Endodermal cell (in vitro differentiated cells): ENCODE measurements around the gene MTFR1L. TPM values are rescaled to one million over a fixed set of nuclear protein-coding genes. Genes with fewer than 3 reads are reported as not detected.

Experiments used
- DNase-seq: peaks from one replicate; pipeline ENCODE4 v3.0.0-alpha.2; 2017
- H3K27ac ChIP-seq: 2 replicates; pipeline ENCODE4 v1.5.1; 2013; ENCODE audit warnings: mild to moderate bottlenecking, low read depth, low read length, moderate library complexity
- H3K27me3 ChIP-seq: 2 replicates; pipeline ENCODE4 v1.6.1; 2013; ENCODE audit warnings: mild to moderate bottlenecking, low read length, moderate library complexity; ENCODE audit not compliant: insufficient read depth, control insufficient read depth, poor library complexity, severe bottlenecking
- H3K36me3 ChIP-seq: 2 replicates; pipeline ENCODE4 v1.7.0; 2013; ENCODE audit warnings: mild to moderate bottlenecking, low read length, moderate library complexity; ENCODE audit not compliant: control insufficient read depth, insufficient read depth
- H3K4me1 ChIP-seq: one replicate; pipeline ENCODE4 v1.7.0; 2013; ENCODE audit warnings: low read length; ENCODE audit not compliant: control insufficient read depth, insufficient read depth
- H3K4me3 ChIP-seq: 2 replicates; pipeline ENCODE4 v1.5.1; 2013; ENCODE audit warnings: mild to moderate bottlenecking, low read length, moderate library complexity
- H3K9ac ChIP-seq: 2 replicates; pipeline ENCODE4 v1.6.1; 2013; ENCODE audit warnings: mild to moderate bottlenecking, low read length, moderate library complexity; ENCODE audit not compliant: poor library complexity, severe bottlenecking; ENCODE audit errors: extremely low read depth
- H3K9me3 ChIP-seq: 2 replicates; pipeline ENCODE4 v1.6.1; 2013; ENCODE audit warnings: mild to moderate bottlenecking, low read length, moderate library complexity; ENCODE audit not compliant: control insufficient read depth
- H3K27ac Mint-ChIP-seq: 2 replicates; pipeline ENCODE4 v1.8.0; 2020; ENCODE audit warnings: mixed read lengths
- H3K27me3 Mint-ChIP-seq: 2 replicates; pipeline ENCODE4 v1.8.0; 2021; ENCODE audit warnings: mild to moderate bottlenecking, mixed read lengths; ENCODE audit not compliant: insufficient read depth
- H3K36me3 Mint-ChIP-seq: 2 replicates; pipeline ENCODE4 v1.8.0; 2020; ENCODE audit warnings: low read depth, mixed read lengths
- H3K4me1 Mint-ChIP-seq: 2 replicates; pipeline ENCODE4 v1.8.0; 2020; ENCODE audit warnings: mixed read lengths
- H3K4me3 Mint-ChIP-seq: 2 replicates; pipeline ENCODE4 v1.8.0; 2020; ENCODE audit warnings: mild to moderate bottlenecking, moderate library complexity, mixed read lengths
- H3K9me3 Mint-ChIP-seq: 2 replicates; pipeline ENCODE4 v1.8.0; 2020; ENCODE audit warnings: mild to moderate bottlenecking, mixed read lengths
- WGBS, 2 experiments: methylation state at CpG; one replicate each; pipeline versions ENCODE4 v1.1.5 to v1.1.7; 2013; ENCODE audit warnings: missing lambda C conversion rate in 2 of 2, mixed read lengths in 1 of 2; ENCODE audit not compliant: insufficient coverage in 1 of 2, insufficient read length in 1 of 2; 5-methylcytosine and 5-hydroxymethylcytosine counted together
- total RNA-seq, 2 donors: library from RNA; stranded (reverse); fragmentation: NEBNext Ultra II Directional in 1 of 2; extraction: Animal tissue kit (Norgen Biotek cat#: 25700) in 1 of 2; gene quantifications; 2 replicates in 1 of 2; 3 replicates in 1 of 2; pipeline ENCODE4 v1.2.1, GENCODE V29; 2021
- TF ChIP-seq, protein P1 (sequence below): fragments of 200-600 bp; sonication (generic); conservative IDR thresholded peaks from 2 replicates; pipeline ENCODE4 v1.5.0; 2021; ENCODE audit warnings: antibody characterized with exemption, mild to moderate bottlenecking

MTFR1L gene
- total RNA-seq, 2 donors from 2014 or later, result 31.6 to 36.2 TPM

GRCh38 chr1:25781130-25781433, 38.7 kb upstream of the MTFR1L start:
- H3K27me3 ChIP-seq, result no peaks in the 10 kb centered on the region
- H3K9me3 ChIP-seq, result no peaks in the 10 kb centered on the region
- Mint-ChIP-seq H3K9me3 (no peaks in the 10 kb centered on the region), H3K36me3 (no peaks in the 10 kb centered on the region), H3K4me1 (peaks cover 21% of the 10 kb centered on the region), H3K4me3 (no peak overlapping the region), H3K27me3 (no peaks in the 10 kb centered on the region), H3K27ac (no peak overlapping the region)
- TF ChIP-seq, protein P1, sequence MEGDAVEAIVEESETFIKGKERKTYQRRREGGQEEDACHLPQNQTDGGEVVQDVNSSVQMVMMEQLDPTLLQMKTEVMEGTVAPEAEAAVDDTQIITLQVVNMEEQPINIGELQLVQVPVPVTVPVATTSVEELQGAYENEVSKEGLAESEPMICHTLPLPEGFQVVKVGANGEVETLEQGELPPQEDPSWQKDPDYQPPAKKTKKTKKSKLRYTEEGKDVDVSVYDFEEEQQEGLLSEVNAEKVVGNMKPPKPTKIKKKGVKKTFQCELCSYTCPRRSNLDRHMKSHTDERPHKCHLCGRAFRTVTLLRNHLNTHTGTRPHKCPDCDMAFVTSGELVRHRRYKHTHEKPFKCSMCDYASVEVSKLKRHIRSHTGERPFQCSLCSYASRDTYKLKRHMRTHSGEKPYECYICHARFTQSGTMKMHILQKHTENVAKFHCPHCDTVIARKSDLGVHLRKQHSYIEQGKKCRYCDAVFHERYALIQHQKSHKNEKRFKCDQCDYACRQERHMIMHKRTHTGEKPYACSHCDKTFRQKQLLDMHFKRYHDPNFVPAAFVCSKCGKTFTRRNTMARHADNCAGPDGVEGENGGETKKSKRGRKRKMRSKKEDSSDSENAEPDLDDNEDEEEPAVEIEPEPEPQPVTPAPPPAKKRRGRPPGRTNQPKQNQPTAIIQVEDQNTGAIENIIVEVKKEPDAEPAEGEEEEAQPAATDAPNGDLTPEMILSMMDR, result no peak
- no peaks in the 10 kb centered on the region for H3K36me3 ChIP-seq
- WGBS, 2 experiments, result 87 to 100% methylated on average over 1 to 3 of the region's 3 CpGs
- H3K4me1 ChIP-seq, result peaks cover 5% of the 10 kb centered on the region
- H3K4me3 ChIP-seq, result no peak overlapping the region
- H3K27ac ChIP-seq, result no peak overlapping the region
- H3K9ac ChIP-seq, result no peak overlapping the region
- DNase-seq, result no peak

- WGBS, 2 experiments, result 87 to 91% methylated on average over 6 to 18 of the region's 18 CpGs
- no peaks in the 10 kb centered on the region for H3K27me3 ChIP-seq
- no peak overlapping the region for H3K4me3 ChIP-seq
- no peaks in the 10 kb centered on the region for H3K36me3 ChIP-seq
- no peak for DNase-seq
- H3K4me1 Mint-ChIP-seq, result peaks cover 21% of the 10 kb centered on the region
- no peaks in the 10 kb centered on the region for H3K36me3 Mint-ChIP-seq
- H3K9ac ChIP-seq, result no peak overlapping the region
- no peak overlapping the region for H3K27ac ChIP-seq
- H3K27me3 Mint-ChIP-seq, result no peaks in the 10 kb centered on the region
- TF ChIP-seq, protein P1, result no peak
- H3K4me3 Mint-ChIP-seq, result no peak overlapping the region
- no peaks in the 10 kb centered on the region for H3K9me3 ChIP-seq
- H3K9me3 Mint-ChIP-seq, result no peaks in the 10 kb centered on the region
- H3K4me1 ChIP-seq, result peaks cover 5% of the 10 kb centered on the region
- no peak overlapping the region for H3K27ac Mint-ChIP-seq
These were observed 37.0 kb upstream of the MTFR1L start for GRCh38 chr1:25782608-25783201.

DNA sequence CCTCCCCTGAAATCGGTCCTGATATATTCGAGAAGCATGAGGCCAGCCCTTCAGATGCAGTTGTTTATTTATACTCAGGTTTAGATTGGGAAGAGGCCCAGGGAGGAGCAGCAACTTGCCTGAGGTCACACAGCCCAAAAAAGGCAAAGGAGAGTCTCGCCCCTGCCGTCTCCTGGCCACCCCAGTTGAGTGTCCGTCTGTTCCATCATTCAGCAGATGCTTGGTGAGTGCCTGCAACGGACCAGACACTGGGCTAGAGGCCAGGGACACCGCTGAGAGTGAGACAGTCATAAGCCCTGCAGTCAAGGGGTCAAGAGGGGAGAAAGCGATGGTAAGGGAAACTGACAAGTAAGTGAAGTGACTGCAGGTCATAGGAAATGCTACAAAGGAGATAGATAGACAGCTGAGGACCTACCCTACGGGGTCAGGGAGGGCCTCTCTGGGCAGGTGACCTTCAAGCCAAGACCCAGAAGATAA, 35.1 kb upstream of the MTFR1L start:
- Mint-ChIP-seq H3K4me1 (peaks cover 16% of the 10 kb centered on the region), H3K27ac (no peak overlapping the region), H3K9me3 (no peaks in the 10 kb centered on the region), H3K4me3 (no peak overlapping the region), H3K27me3 (no peaks in the 10 kb centered on the region), H3K36me3 (no peaks in the 10 kb centered on the region)
- TF ChIP-seq, protein P1, result no peak
- Histone ChIP-seq H3K27ac (no peak overlapping the region), H3K4me1 (peaks cover 5% of the 10 kb centered on the region), H3K27me3 (no peaks in the 10 kb centered on the region), H3K9ac (no peak overlapping the region), H3K36me3 (no peaks in the 10 kb centered on the region), H3K9me3 (no peaks in the 10 kb centered on the region), H3K4me3 (no peak overlapping the region)
- no peak for DNase-seq
- 75 to 90% methylated on average over 9 of the region's 9 CpGs for WGBS, 2 experiments
